Nephron progenitor cell (in vitro differentiated cells): ENCODE results near the gene HPSE2.

Experiments
- DNase-seq: peaks from one replicate; pipeline ENCODE4 v3.0.0; 2021
- H3K27ac Mint-ChIP-seq: 2 replicates; pipeline ENCODE4 v1.8.0; 2021; ENCODE audit warnings: mild to moderate bottlenecking, moderate library complexity, mixed read lengths
- H3K27me3 Mint-ChIP-seq: 2 replicates; pipeline ENCODE4 v1.8.0; 2021; ENCODE audit warnings: mild to moderate bottlenecking, low read depth, mixed read lengths; ENCODE audit not compliant: poor library complexity
- H3K36me3 Mint-ChIP-seq: 2 replicates; pipeline ENCODE4 v1.8.0; 2021; ENCODE audit warnings: low read depth, mixed read lengths
- H3K4me1 Mint-ChIP-seq: 2 replicates; pipeline ENCODE4 v1.8.0; 2021; ENCODE audit warnings: mixed read lengths
- H3K4me3 Mint-ChIP-seq: 2 replicates; pipeline ENCODE4 v1.8.0; 2021; ENCODE audit warnings: mild to moderate bottlenecking, moderate library complexity, mixed read lengths
- H3K9me3 Mint-ChIP-seq: 2 replicates; pipeline ENCODE4 v1.8.0; 2021; ENCODE audit warnings: mild to moderate bottlenecking, moderate library complexity, mixed read lengths
- CTCF ChIP-seq: fragments of 200-600 bp; sonication (generic); IDR thresholded peaks from 2 replicates; pipeline ENCODE4 v1.5.0; 2021; ENCODE audit warnings: antibody characterized with exemption

The HPSE2 gene

GRCh38 chr10:98632456-98633150 is 603.0 kb downstream of the HPSE2 start:
- no peak for TF ChIP-seq CTCF
- no peaks in the 10 kb centered on the region for H3K36me3 Mint-ChIP-seq
- H3K27me3 Mint-ChIP-seq = no peaks in the 10 kb centered on the region
- no peak for DNase-seq
- no peak overlapping the region for H3K27ac Mint-ChIP-seq
- peaks cover 44% of the 10 kb centered on the region for H3K4me1 Mint-ChIP-seq
- H3K9me3 Mint-ChIP-seq = peaks cover 4% of the 10 kb centered on the region
- H3K4me3 Mint-ChIP-seq = no peak overlapping the region

- H3K27ac Mint-ChIP-seq = peak overlapping the region; percentile 41
- no peak for DNase-seq
- TF ChIP-seq CTCF = no peak
- no peak overlapping the region for H3K4me3 Mint-ChIP-seq
- peaks cover 5% of the 10 kb centered on the region for H3K9me3 Mint-ChIP-seq
- peaks cover 43% of the 10 kb centered on the region for H3K4me1 Mint-ChIP-seq
- peaks cover 1% of the 10 kb centered on the region for H3K36me3 Mint-ChIP-seq
- peaks cover 2% of the 10 kb centered on the region for H3K27me3 Mint-ChIP-seq
Observed at GRCh38 chr10:98628206-98628605, 607.4 kb downstream of the HPSE2 start.

GRCh38 chr10:98627711-98628110 is 607.9 kb downstream of the HPSE2 start:
- DNase-seq = no peak

GRCh38 chr10:98624963-98625362 is 610.7 kb downstream of the HPSE2 start:
- Mint-ChIP-seq H3K9me3 (peaks cover 4% of the 10 kb centered on the region), H3K4me1 (peaks cover 41% of the 10 kb centered on the region), H3K4me3 (no peak overlapping the region), H3K27ac (no peak overlapping the region), H3K27me3 (peaks cover 2% of the 10 kb centered on the region), H3K36me3 (peaks cover 5% of the 10 kb centered on the region)
- no peak for TF ChIP-seq CTCF
- no peak for DNase-seq

More at GRCh38 chr10:98627711-98628110, 607.9 kb downstream of the HPSE2 start:
- peaks cover 5% of the 10 kb centered on the region for H3K36me3 Mint-ChIP-seq
- H3K27ac Mint-ChIP-seq = no peak overlapping the region
- H3K4me1 Mint-ChIP-seq = peaks cover 38% of the 10 kb centered on the region
- no peak for TF ChIP-seq CTCF
- H3K27me3 Mint-ChIP-seq = peaks cover 2% of the 10 kb centered on the region
- peaks cover 8% of the 10 kb centered on the region for H3K9me3 Mint-ChIP-seq
- H3K4me3 Mint-ChIP-seq = no peak overlapping the region

GRCh38 chr10:98623176-98623575 is 612.5 kb downstream of the HPSE2 start:
- H3K4me1 Mint-ChIP-seq = peaks cover 36% of the 10 kb centered on the region
- peaks cover 4% of the 10 kb centered on the region for H3K9me3 Mint-ChIP-seq
- peaks cover 5% of the 10 kb centered on the region for H3K36me3 Mint-ChIP-seq
- no peak overlapping the region for H3K27ac Mint-ChIP-seq
- H3K4me3 Mint-ChIP-seq = no peak overlapping the region
- TF ChIP-seq CTCF = no peak
- H3K27me3 Mint-ChIP-seq = peaks cover 2% of the 10 kb centered on the region
- no peak for DNase-seq

- Mint-ChIP-seq H3K4me3 (no peak overlapping the region), H3K4me1 (peaks cover 39% of the 10 kb centered on the region), H3K27me3 (peaks cover 2% of the 10 kb centered on the region), H3K36me3 (peaks cover 5% of the 10 kb centered on the region), H3K9me3 (peaks cover 4% of the 10 kb centered on the region), H3K27ac (peak overlapping the region; percentile 88)
- DNase-seq = peak; percentile 11
- TF ChIP-seq CTCF = no peak
Observed at GRCh38 chr10:98621630-98622029, 614.0 kb downstream of the HPSE2 start.
